NCI-H1694 (cell line): ENCODE measurements around the gene ERO1A.

Experiments
- DNase-seq: peaks from one replicate; lab custom pipeline; 2025; lab: John Stamatoyannopoulos, UW

Gene ERO1A

GRCh38 chr14:52700701-52701172 is 5.4 kb upstream of the ERO1A start:
- DNase-seq = no peak

GRCh38 chr14:52694761-52695480 is 437 bp downstream of the ERO1A start:
- no peak for DNase-seq

GRCh38 chr14:52693532-52693931 is 1.8 kb downstream of the ERO1A start:
- DNase-seq = no peak

DNA sequence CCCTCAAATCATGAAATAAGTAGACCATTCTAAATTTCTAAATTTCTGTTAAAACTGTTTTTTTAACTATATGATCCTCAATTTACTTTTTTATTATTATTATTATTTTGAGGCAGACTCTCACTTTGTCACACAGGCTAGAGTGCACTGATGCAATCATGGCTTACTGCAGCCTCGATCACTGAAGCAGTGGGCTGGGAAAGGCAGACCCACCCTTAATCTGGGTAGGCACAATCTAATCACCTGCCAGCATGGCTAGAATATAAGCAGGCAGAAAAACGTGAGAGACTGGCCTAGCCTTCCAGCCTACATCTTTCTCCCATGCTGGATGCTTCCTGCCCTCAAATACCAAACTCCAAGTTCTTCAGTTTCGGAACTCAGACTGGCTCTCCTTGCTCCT is 2.3 kb downstream of the ERO1A start:
- DNase-seq = no peak

- DNase-seq = no peak
Observed at GRCh38 chr14:52692248-52692962, 3.0 kb downstream of the ERO1A start.

DNA sequence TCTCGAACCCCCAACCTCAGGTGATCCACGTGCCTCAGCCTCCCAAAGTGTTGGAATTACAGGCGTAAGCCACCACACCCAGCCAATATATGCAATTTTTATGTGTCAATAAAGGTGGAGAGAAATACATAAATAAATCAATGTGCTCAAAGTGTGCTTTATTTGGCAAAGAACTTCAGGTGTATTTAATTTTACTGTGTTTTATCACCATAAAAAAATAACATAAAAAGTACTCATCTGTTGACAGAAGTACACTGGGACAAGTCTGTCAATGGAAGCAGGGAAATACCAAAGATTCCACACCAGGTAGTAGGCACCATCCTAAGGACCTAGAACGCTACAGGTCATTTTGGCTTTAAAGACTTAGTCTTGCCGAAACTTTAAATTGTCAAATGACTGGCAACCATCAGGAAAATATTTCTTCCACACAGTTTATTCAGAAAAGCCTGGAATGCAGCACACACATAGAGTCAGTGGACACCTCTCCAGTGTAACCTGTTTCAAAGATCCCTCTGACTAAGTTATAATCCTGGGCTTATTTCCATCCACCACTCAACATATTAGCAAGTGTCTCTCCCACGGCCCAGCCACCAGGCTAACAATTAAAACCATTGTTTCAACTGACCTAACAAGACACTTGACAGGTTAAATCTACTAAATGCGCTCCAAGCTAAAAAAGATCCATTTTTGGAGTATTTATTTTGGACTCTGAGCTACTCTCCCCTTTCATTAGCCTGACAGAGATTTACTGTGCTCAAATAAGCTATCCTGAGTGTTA is 4.2 kb downstream of the ERO1A start:
- no peak for DNase-seq

GRCh38 chr14:52686176-52686575 is 9.2 kb downstream of the ERO1A start:
- DNase-seq = no peak

GRCh38 chr14:52683985-52684520 is 11.3 kb downstream of the ERO1A start:
- no peak for DNase-seq

DNA sequence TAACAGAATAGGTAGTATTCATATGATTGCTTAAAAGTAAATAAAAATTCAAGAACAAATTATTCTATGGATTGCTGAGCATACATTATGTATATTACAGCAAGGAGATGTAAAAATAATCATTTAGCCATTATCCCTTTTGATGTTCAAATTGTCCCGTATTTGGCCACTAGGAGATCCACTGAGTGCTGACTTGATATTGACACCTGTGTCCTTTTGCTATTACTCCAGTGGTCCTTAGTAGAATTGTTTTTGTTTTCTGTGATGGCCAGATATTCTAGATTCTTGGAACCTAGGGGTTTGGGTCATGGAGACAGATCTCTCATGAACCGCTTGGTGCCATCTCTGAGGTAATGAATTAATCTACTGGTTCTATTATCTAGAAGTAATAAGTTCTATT is 16.8 kb downstream of the ERO1A start:
- DNase-seq = no peak

DNA sequence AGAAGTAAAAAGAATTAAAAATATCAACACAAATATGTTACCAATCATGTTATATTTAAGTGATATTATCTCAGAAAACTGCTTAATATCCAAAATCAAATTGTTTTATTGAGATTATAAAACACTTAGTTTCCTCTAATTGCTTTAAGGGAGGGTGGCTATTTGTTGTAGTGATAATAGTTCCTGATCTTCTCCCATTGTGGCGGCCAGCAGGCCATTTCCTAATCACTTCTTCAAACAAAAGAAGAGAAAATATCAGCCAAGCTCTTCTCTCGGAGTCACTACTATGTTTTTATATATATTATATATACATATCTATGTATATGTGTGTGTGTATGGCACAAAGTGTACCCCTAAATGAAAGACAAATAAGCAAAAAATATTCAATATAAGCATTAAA is 31.5 kb downstream of the ERO1A start:
- no peak for DNase-seq

DNA sequence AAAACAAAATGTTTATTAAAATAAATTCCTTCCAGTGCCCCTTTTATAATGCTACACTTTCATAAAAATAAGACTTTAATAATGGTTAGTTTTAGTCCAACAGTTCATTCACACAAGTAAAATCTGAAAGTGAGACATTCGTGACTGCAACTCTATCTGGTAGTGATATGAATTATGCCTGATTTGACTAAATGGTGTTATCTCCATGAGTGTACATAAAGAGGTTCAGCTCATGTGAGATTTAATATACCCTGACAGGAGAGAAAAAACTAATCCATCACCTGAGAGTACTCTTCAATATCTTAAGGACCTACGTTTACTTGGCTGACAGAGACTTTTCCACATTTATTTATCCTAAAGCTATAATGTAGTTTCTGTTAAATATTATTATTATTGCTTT is 34.0 kb downstream of the ERO1A start:
- no peak for DNase-seq

DNA sequence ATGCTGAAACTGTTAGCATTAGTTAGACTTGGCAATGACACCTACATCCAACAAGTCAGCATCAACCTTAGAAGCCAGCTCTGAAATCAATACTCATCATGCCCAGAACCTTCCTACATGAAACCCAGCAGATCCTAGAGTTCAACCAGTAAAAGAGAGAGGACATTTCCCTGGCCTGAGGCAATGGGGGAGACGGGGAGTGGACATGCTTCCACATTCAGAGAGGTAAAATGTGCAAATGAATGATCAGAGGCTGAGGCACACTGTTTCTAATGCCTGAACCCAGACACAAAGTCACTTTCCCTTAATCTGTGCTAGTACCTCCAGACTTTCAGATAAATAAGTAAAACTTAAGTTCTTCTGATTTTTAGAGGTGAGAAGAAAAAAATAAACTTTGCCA is 34.5 kb downstream of the ERO1A start:
- no peak for DNase-seq

GRCh38 chr14:52660325-52660724 is 35.0 kb downstream of the ERO1A start:
- no peak for DNase-seq

DNA sequence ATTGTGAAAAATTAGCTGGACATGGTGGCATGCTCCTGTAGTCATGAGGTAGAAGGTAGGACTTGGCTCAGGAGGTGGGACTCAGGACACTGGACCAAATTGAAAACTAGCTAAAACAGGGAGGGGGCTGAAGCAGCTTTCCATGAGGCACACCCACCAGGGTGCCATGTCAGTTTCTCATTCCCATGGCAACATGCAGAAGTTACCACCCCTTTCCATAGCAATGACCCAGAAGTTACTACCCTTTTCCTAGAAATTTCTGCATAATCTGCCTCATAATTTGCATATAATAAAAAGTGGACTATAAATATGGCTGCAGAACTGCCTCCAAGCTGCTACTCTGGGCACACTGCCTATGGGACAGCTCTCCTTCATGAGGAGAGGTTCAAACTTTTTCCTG is 38.5 kb downstream of the ERO1A start:
- no peak for DNase-seq

DNA sequence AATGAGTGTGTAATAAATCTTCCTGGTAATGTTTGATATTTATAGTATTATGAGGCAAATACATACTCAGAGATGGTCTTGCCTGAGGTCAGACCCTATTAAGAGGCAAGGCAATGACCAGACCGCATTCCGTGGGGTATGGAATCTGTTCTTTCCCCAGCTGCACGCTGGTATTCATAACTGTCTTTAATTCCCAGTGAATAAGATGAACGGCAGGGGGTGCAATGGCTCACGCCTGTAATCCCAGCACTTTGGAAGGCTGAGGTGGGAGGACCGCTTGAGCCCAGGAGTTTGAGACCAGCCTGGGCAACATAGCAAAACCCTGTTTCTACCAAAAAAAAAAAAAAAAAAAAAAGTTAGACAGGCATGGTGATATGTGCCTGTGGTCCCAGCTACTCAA is 44.6 kb downstream of the ERO1A start:
- no peak for DNase-seq

GRCh38 chr14:52649511-52649910 is 45.8 kb downstream of the ERO1A start:
- DNase-seq = no peak

- no peak for DNase-seq
Observed at GRCh38 chr14:52641745-52642144, 53.6 kb downstream of the ERO1A start.

- no peak for DNase-seq
Observed at GRCh38 chr14:52640137-52640536, 55.2 kb downstream of the ERO1A start.

DNA sequence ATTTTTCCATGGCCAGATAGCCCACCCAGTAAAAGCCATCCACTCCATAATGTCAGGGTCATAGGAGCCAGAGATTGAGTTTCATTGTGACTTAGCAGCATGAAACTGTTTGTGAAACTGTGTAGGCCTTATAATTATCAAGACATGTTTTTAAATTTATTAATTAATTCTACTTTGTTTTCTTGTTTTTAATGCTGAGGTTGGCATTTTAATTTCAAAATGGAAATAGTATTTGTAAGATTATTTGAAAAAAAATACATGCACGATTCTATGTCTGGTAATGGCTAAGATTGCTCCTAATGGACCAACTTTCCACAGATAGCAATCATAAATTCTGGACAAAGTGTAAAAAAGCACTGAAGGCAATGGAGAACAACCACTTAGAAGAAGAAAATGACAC is 75.7 kb downstream of the ERO1A start:
- DNase-seq = no peak

GRCh38 chr14:52618602-52619001 is 76.8 kb downstream of the ERO1A start:
- DNase-seq = no peak

DNA sequence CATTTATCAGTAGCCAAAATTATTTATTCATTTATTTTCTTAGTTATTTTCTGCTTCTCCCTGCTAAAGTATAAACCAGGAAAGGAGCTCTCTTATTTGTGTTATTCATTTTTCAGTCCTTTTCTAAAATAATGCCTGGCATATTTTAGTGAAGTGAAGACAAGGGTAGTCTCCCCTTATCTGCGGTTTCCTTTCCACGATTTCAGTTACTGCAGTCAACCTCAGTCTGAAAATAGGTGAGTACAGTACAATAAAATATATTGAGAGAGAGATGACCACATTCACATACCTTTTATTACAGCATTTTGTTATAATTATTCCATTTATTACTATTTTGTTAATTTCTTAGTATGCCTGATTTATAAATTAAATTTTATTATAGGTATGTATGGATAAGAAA is 85.2 kb downstream of the ERO1A start:
- no peak for DNase-seq

DNA sequence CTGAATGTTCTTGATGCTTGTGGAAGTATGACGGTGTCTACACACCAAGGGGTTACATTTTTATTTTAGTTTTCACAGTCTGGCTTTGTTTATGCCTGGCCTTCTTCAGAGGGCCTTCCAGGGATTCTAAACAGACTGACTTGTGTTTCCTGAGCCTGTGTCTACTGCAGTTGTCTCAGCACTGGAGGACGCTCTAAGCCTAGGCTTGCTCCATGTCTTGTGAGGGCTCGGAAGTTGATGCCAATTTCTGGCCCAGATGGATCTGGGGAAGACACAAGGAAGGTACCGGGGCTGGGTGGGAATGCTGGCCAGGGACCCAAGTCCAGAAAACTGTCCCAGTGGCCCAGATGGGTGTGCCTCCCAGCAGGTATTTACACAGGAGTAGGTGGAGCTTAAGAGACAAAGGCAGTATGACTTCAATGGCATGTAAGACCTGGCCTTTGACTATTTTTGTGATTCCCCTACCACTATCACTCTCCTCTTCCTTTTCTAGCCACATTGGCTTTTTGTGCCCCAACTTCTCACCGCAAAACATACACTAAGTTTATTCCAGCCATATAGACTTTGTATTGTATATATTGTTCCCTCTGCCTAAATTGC is 85.8 kb downstream of the ERO1A start:
- no peak for DNase-seq
